Measurements from ENCODE around the gene BGN. TPM values are rescaled to one million over a fixed set of nuclear protein-coding genes. Genes with fewer than 3 reads are reported as not detected.

Gene BGN
- total and polyA plus RNA-seq, 2 donors (not counting 1 experiment from before 2014, with no cell fraction given), result not detected

DNA sequence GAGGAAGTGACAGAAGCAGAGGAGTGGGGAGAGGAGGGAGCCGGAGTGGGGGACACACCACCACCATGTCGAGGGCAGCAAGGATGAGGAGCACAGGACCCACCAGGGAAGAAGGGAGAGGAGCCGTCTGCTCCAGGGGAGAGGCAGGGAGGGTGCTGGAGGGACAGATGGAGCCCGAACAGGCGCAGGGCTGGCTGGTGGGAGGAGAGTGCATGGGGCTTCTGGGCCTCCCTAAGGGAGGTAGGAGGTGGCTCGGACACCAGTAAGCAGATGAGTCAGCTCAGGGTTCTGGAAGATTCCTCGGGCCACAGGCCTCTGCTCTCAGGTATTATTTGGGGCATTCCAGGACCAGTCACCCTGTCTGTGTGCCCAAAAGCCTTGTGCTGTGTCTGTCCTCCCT, 52.4 kb downstream of the BGN start:
- Histone ChIP-seq H3K79me2 (ENCODE audit: control insufficient read depth, insufficient read depth, low read length) (no peaks in the 10 kb centered on the region), H3K4me2 (replicated peaks; ENCODE audit: low read depth, low read length, poor library complexity, severe bottlenecking) (no peak overlapping the region), H3K27me3 (replicated peaks in 1 of 4; ENCODE audit: control extremely low read depth in 1 of 4, control insufficient read depth in 3 of 4, insufficient read depth in 4 of 4, low read length in 3 of 4) (no peaks in the 10 kb centered on the region), H3K27ac (ENCODE audit: low read length in 2 of 2) (no peak overlapping the region), H3K9me3 (ENCODE audit: control extremely low read depth in 1 of 3, control insufficient read depth in 2 of 3, insufficient read depth in 1 of 3, low read length in 2 of 3) (no peaks in the 10 kb centered on the region), H3K9ac (ENCODE audit: low read length) (no peak overlapping the region), H3K36me3 (replicated peaks in 1 of 2; ENCODE audit: control extremely low read depth in 1 of 2, control insufficient read depth in 1 of 2, extremely low read depth in 1 of 2, insufficient read depth in 2 of 2, low read length in 1 of 2) (no peaks in the 10 kb centered on the region), H4K20me1 (ENCODE audit: control insufficient read depth, insufficient read depth, low read length, poor library complexity, severe bottlenecking) (no peaks in the 10 kb centered on the region), H3K4me1 (ENCODE audit: control insufficient read depth in 2 of 2, insufficient read depth in 2 of 2, low read length in 2 of 2) (no peaks in the 10 kb centered on the region), H3K4me3 (ENCODE audit: control extremely low read depth in 1 of 5, extremely low read depth in 1 of 5, insufficient read depth in 1 of 5, low read depth in 2 of 5, low read length in 4 of 5) (no peak overlapping the region), H2AFZ (ENCODE audit: insufficient read depth, low read depth, low read length, poor library complexity, severe bottlenecking) (no peak overlapping the region)
- TF ChIP-seq EZH2 (IDR thresholded peaks at IDR 0.05; ENCODE audit: borderline replicate concordance, insufficient read depth, low read depth, low read length, poor library complexity, severe bottlenecking), result no peak
- TF ChIP-seq, protein P1, sequence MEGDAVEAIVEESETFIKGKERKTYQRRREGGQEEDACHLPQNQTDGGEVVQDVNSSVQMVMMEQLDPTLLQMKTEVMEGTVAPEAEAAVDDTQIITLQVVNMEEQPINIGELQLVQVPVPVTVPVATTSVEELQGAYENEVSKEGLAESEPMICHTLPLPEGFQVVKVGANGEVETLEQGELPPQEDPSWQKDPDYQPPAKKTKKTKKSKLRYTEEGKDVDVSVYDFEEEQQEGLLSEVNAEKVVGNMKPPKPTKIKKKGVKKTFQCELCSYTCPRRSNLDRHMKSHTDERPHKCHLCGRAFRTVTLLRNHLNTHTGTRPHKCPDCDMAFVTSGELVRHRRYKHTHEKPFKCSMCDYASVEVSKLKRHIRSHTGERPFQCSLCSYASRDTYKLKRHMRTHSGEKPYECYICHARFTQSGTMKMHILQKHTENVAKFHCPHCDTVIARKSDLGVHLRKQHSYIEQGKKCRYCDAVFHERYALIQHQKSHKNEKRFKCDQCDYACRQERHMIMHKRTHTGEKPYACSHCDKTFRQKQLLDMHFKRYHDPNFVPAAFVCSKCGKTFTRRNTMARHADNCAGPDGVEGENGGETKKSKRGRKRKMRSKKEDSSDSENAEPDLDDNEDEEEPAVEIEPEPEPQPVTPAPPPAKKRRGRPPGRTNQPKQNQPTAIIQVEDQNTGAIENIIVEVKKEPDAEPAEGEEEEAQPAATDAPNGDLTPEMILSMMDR (IDR thresholded peaks at IDR 0.05), result no peak
- ATAC-seq (ENCODE audit: low read depth) (no peak), DNase-seq (no peak)
- no peaks in the 10 kb centered on the region for H3K9me3 Mint-ChIP-seq (ENCODE audit: insufficient read depth)
- ChIA-PET POLR2A (no interaction called here), CTCF (interaction anchor here (1.6 kb wide), 1 partner anchor 10 kb away, joined by 3 read pairs; no protein-coding TSS in a partner anchor)
- intact Hi-C loops (cut with micrococcal nuclease), result no loop called here
- H3K4me3 Mint-ChIP-seq, result no peak overlapping the region
- H3K27me3 Mint-ChIP-seq, result peaks cover 6% of the 10 kb centered on the region
- no peak overlapping the region for H3K27ac Mint-ChIP-seq
- no peaks in the 10 kb centered on the region for H3K4me1 Mint-ChIP-seq
- 17% methylated on average over 3 of the region's 7 CpGs for WGBS (ENCODE audit: insufficient coverage)

DNA sequence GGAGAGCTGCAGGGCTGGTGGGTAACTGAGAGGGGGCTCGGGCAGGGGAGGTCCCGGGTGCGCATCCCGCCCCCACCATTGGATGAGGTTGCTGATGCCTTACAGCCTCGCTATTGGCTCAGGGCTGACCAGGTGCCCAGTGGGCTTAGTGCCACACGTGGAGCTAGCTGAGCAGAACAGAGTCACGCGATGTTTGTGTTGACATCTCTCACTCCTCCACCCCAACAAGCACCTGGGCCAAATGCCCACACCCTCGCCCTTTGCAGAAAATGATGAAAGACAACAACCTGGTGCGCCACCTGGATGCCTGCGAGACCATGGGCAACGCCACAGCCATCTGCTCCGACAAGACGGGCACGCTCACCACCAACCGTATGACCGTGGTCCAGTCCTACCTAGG, 54.5 kb downstream of the BGN start:
- WGBS (ENCODE audit: insufficient coverage), result 93% methylated on average over 8 of the region's 17 CpGs
- Histone ChIP-seq H3K36me3 (replicated peaks in 1 of 2; ENCODE audit: control extremely low read depth in 1 of 2, control insufficient read depth in 1 of 2, extremely low read depth in 1 of 2, insufficient read depth in 2 of 2, low read length in 1 of 2) (no peaks in the 10 kb centered on the region), H3K27me3 (replicated peaks in 1 of 4; ENCODE audit: control extremely low read depth in 1 of 4, control insufficient read depth in 3 of 4, insufficient read depth in 4 of 4, low read length in 3 of 4) (no peaks in the 10 kb centered on the region), H3K79me2 (ENCODE audit: control insufficient read depth, insufficient read depth, low read length) (no peaks in the 10 kb centered on the region), H3K4me2 (replicated peaks; ENCODE audit: low read depth, low read length, poor library complexity, severe bottlenecking) (no peak overlapping the region), H3K27ac (ENCODE audit: low read length in 2 of 2) (no peak overlapping the region), H3K4me3 (ENCODE audit: control extremely low read depth in 1 of 5, extremely low read depth in 1 of 5, insufficient read depth in 1 of 5, low read depth in 2 of 5, low read length in 4 of 5) (no peak overlapping the region), H3K9me3 (ENCODE audit: control extremely low read depth in 1 of 3, control insufficient read depth in 2 of 3, insufficient read depth in 1 of 3, low read length in 2 of 3) (no peaks in the 10 kb centered on the region), H3K9ac (ENCODE audit: low read length) (no peak overlapping the region), H4K20me1 (ENCODE audit: control insufficient read depth, insufficient read depth, low read length, poor library complexity, severe bottlenecking) (no peaks in the 10 kb centered on the region), H3K4me1 (ENCODE audit: control insufficient read depth in 2 of 2, insufficient read depth in 2 of 2, low read length in 2 of 2) (no peaks in the 10 kb centered on the region), H2AFZ (ENCODE audit: insufficient read depth, low read depth, low read length, poor library complexity, severe bottlenecking) (no peak overlapping the region)
- Mint-ChIP-seq H3K9me3 (ENCODE audit: insufficient read depth) (no peaks in the 10 kb centered on the region), H3K4me1 (no peaks in the 10 kb centered on the region), H3K27ac (no peak overlapping the region), H3K4me3 (no peak overlapping the region), H3K27me3 (peaks cover 6% of the 10 kb centered on the region)
- POLR2A ChIA-PET, result interaction anchor here (0.6 kb wide), 1 partner anchor 8 kb away, joined by 3 read pairs; no protein-coding TSS in a partner anchor
- no peak for ATAC-seq (ENCODE audit: low read depth)
- TF ChIP-seq, protein P1 (IDR thresholded peaks at IDR 0.05), result no peak
- no peak for TF ChIP-seq EZH2 (IDR thresholded peaks at IDR 0.05; ENCODE audit: borderline replicate concordance, insufficient read depth, low read depth, low read length, poor library complexity, severe bottlenecking)
- CTCF ChIA-PET, result interaction anchor here (9.2 kb wide), 1 partner anchor 116 kb away, joined by 97 read pairs; no protein-coding TSS in a partner anchor
- intact Hi-C loops (cut with micrococcal nuclease), result no loop called here
- no peak for DNase-seq
